ENCODE measurements around the gene PRKAG2. TPM values are rescaled to one million over a fixed set of nuclear protein-coding genes. Genes with fewer than 3 reads are reported as not detected.

Gene PRKAG2
- total RNA-seq, 2 experiments from 2014 or later: 39.3 to 42.3 TPM

GRCh38 chr7:151697942-151698341 is 179.0 kb downstream of the PRKAG2 start:
- DNase-seq: no peak
- no peak for TF ChIP-seq CTCF (IDR thresholded peaks at IDR 0.05)
- H3K27ac Mint-ChIP-seq: no peak overlapping the region
- H3K36me3 Mint-ChIP-seq (ENCODE audit: low read depth): peaks cover 4% of the 10 kb centered on the region
- CTCF ChIA-PET: no interaction called here
- no peaks in the 10 kb centered on the region for H3K27me3 ChIP-seq (ENCODE audit: control insufficient read depth in 1 of 2, insufficient read depth in 2 of 2, low read length in 2 of 2)
- no peaks in the 10 kb centered on the region for H3K9me3 ChIP-seq (ENCODE audit: control insufficient read depth in 1 of 2, insufficient read depth in 1 of 2, low read length in 2 of 2)
- no peaks in the 10 kb centered on the region for H3K4me1 ChIP-seq (ENCODE audit: insufficient read depth, low read length)
- POLR2A ChIA-PET: no interaction called here
- H3K36me3 ChIP-seq (ENCODE audit: insufficient read depth, low read length): peaks cover 2% of the 10 kb centered on the region
- no peak overlapping the region for H3K27ac ChIP-seq (ENCODE audit: low read depth in 1 of 2, low read length in 2 of 2)
- no peaks in the 10 kb centered on the region for H3K9me3 Mint-ChIP-seq
- H3K4me3 ChIP-seq (ENCODE audit: low read length): no peak overlapping the region
- no peak overlapping the region for H3K4me3 Mint-ChIP-seq
- H3K4me1 Mint-ChIP-seq (ENCODE audit: low read depth): peaks cover 5% of the 10 kb centered on the region
- no peaks in the 10 kb centered on the region for H3K27me3 Mint-ChIP-seq
- intact Hi-C loops (cut with DNase I, micrococcal nuclease): no loop called here
- ATAC-seq (ENCODE audit: poor library complexity): no peak

DNA sequence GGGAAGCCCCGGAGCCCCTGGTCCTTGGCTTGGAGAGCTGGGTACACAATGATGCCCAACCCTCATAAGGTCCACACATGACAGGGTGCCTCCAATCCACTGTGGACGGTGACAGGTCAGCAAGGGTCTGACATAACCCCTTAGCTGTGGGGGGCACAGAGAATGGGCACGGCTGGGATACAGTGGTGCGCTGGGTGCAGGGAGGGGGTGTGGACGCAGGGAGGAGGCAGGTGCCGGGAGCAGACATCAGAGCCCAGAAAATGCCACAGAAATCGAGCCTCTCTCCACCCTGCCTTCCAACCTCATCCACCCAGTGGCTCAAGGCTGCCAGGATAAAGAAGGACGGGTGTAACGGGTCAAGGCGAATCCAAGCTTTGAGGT is 179.4 kb downstream of the PRKAG2 start:
- Mint-ChIP-seq H3K9me3 (no peaks in the 10 kb centered on the region), H3K4me1 (ENCODE audit: low read depth) (peaks cover 5% of the 10 kb centered on the region), H3K27me3 (no peaks in the 10 kb centered on the region), H3K4me3 (no peak overlapping the region), H3K36me3 (ENCODE audit: low read depth) (peaks cover 4% of the 10 kb centered on the region), H3K27ac (no peak overlapping the region)
- no peak overlapping the region for H3K4me3 ChIP-seq (ENCODE audit: low read length)
- no peaks in the 10 kb centered on the region for H3K4me1 ChIP-seq (ENCODE audit: insufficient read depth, low read length)
- TF ChIP-seq CTCF (IDR thresholded peaks at IDR 0.05): no peak
- POLR2A ChIA-PET: no interaction called here
- intact Hi-C loops (cut with DNase I, micrococcal nuclease): no loop called here
- no peaks in the 10 kb centered on the region for H3K9me3 ChIP-seq (ENCODE audit: control insufficient read depth in 1 of 2, insufficient read depth in 1 of 2, low read length in 2 of 2)
- H3K36me3 ChIP-seq (ENCODE audit: insufficient read depth, low read length): peaks cover 2% of the 10 kb centered on the region
- CTCF ChIA-PET: no interaction called here
- ATAC-seq (ENCODE audit: poor library complexity) (no peak), DNase-seq (no peak)
- no peaks in the 10 kb centered on the region for H3K27me3 ChIP-seq (ENCODE audit: control insufficient read depth in 1 of 2, insufficient read depth in 2 of 2, low read length in 2 of 2)
- no peak overlapping the region for H3K27ac ChIP-seq (ENCODE audit: low read depth in 1 of 2, low read length in 2 of 2)

DNA sequence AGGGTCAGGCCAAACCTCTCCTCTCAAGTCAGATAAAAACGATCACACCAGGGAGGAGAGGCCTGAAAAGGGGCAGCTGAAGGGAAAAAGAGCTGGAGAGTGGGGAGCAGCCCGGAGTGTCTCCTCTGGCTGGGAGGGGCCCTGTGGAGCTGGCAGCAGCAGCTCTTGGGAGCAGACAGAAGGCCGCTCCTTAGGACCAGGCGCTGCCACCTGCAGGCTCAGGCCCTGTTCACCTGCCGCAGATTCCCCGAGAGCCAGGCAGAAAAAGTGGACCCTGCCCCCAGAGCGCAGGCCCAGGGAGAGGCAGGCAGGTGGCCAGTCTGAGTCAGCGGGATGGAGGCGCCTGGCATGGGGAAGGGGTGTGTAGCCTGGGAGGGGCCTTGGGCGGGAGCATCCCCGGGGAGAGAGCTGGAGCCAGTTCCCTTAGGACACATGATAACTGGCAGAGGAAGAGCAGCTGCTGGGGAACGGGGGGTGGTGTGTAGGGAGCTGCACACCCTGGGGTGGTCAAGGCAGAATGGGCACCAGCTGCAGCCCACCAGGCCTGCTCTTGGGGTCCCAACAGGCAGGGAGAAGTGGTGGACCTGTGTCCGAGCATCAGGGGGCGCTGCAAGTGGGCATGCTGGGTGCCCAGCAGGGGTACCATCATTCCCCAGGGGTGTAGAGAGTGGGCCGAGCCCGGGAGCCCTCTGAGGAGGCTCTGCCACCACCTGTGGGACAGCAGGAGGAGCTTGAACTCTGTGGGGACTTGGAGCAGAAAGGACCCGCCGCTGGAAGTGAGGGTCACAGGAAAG is 180.0 kb downstream of the PRKAG2 start:
- no peak overlapping the region for H3K27ac ChIP-seq (ENCODE audit: low read depth in 1 of 2, low read length in 2 of 2)
- CTCF ChIA-PET: no interaction called here
- H3K9me3 ChIP-seq (ENCODE audit: control insufficient read depth in 1 of 2, insufficient read depth in 1 of 2, low read length in 2 of 2): no peaks in the 10 kb centered on the region
- intact Hi-C loops (cut with DNase I, micrococcal nuclease): no loop called here
- peaks cover 2% of the 10 kb centered on the region for H3K36me3 ChIP-seq (ENCODE audit: insufficient read depth, low read length)
- no peak for TF ChIP-seq CTCF (IDR thresholded peaks at IDR 0.05)
- Mint-ChIP-seq H3K27me3 (no peaks in the 10 kb centered on the region), H3K4me1 (ENCODE audit: low read depth) (peaks cover 5% of the 10 kb centered on the region), H3K9me3 (no peaks in the 10 kb centered on the region), H3K36me3 (ENCODE audit: low read depth) (peaks cover 4% of the 10 kb centered on the region), H3K27ac (no peak overlapping the region), H3K4me3 (no peak overlapping the region)
- H3K27me3 ChIP-seq (ENCODE audit: control insufficient read depth in 1 of 2, insufficient read depth in 2 of 2, low read length in 2 of 2): no peaks in the 10 kb centered on the region
- DNase-seq (no peak), ATAC-seq (ENCODE audit: poor library complexity) (no peak)
- POLR2A ChIA-PET: no interaction called here
- no peak overlapping the region for H3K4me3 ChIP-seq (ENCODE audit: low read length)
- H3K4me1 ChIP-seq (ENCODE audit: insufficient read depth, low read length): no peaks in the 10 kb centered on the region
